ENCODE measurements around the gene KCTD17. TPM values are rescaled to one million over a fixed set of nuclear protein-coding genes. Genes with fewer than 3 reads are reported as not detected.

The KCTD17 gene
- total and polyA plus RNA-seq, 2 of the 13 experiments (the other 11 are each of a cell fraction or from before 2014, with no cell fraction given): 5.3 to 11.7 TPM

- TF ChIP-seq, protein P1, sequence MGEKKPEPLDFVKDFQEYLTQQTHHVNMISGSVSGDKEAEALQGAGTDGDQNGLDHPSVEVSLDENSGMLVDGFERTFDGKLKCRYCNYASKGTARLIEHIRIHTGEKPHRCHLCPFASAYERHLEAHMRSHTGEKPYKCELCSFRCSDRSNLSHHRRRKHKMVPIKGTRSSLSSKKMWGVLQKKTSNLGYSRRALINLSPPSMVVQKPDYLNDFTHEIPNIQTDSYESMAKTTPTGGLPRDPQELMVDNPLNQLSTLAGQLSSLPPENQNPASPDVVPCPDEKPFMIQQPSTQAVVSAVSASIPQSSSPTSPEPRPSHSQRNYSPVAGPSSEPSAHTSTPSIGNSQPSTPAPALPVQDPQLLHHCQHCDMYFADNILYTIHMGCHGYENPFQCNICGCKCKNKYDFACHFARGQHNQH (CRISPR knock-in tag; IDR thresholded peaks at IDR 0.05): no peak
- TF ChIP-seq REPIN1 (CRISPR knock-in tag; IDR thresholded peaks at IDR 0.05; ENCODE audit: borderline replicate concordance, low read depth) (peak; percentile 67; the same call in 1 of the 2 replicates), ATRX (CRISPR knock-in tag; IDR thresholded peaks at IDR 0.05; ENCODE audit: borderline replicate concordance) (no peak), ZNF501 (CRISPR knock-in tag; IDR thresholded peaks at IDR 0.05) (0 out of 2 replicates have a peak, but pooled peaks have one; percentile 59), ZBTB1 (CRISPR knock-in tag; IDR thresholded peaks at IDR 0.05; ENCODE audit: borderline replicate concordance) (no peak), SAP130 (CRISPR knock-in tag; IDR thresholded peaks at IDR 0.05; ENCODE audit: low read depth) (peak; percentile 26; the same call in 1 of the 2 replicates), MED8 (CRISPR knock-in tag; IDR thresholded peaks at IDR 0.05; ENCODE audit: insufficient replicate concordance) (no peak), ZNF761 (CRISPR knock-in tag; conservative IDR thresholded peaks at IDR 0.05) (no peak), KDM1A (CRISPR knock-in tag; IDR thresholded peaks at IDR 0.05) (no peak), JDP2 (CRISPR knock-in tag; IDR thresholded peaks at IDR 0.05; ENCODE audit: borderline replicate concordance) (no peak), SETDB1 (CRISPR knock-in tag; IDR thresholded peaks at IDR 0.05; ENCODE audit: borderline replicate concordance) (no peak), THAP9 (CRISPR knock-in tag; IDR thresholded peaks at IDR 0.05; ENCODE audit: borderline replicate concordance) (no peak), BHLHE40 (IDR thresholded peaks at IDR 0.05; ENCODE audit: low read length) (no peak), MEF2D (CRISPR knock-in tag; IDR thresholded peaks at IDR 0.05) (0 out of 2 replicates have a peak, but pooled peaks have one; percentile 27), ZMYM2 (CRISPR knock-in tag; IDR thresholded peaks at IDR 0.05) (no peak), ZNF232 (CRISPR knock-in tag; IDR thresholded peaks at IDR 0.05; ENCODE audit: borderline replicate concordance) (no peak), SIX4 (CRISPR knock-in tag; IDR thresholded peaks at IDR 0.05) (no peak), ZNF253 (CRISPR knock-in tag; IDR thresholded peaks at IDR 0.05; ENCODE audit: borderline replicate concordance) (no peak), ZZZ3 (CRISPR knock-in tag; IDR thresholded peaks at IDR 0.05; ENCODE audit: borderline replicate concordance) (no peak), CC2D1A (CRISPR knock-in tag; IDR thresholded peaks at IDR 0.05) (no peak), ZNF713 (CRISPR knock-in tag; IDR thresholded peaks at IDR 0.05) (no peak), CREBL2 (CRISPR knock-in tag; IDR thresholded peaks at IDR 0.05; ENCODE audit: borderline replicate concordance) (no peak)
- TF ChIP-seq, protein P2, sequence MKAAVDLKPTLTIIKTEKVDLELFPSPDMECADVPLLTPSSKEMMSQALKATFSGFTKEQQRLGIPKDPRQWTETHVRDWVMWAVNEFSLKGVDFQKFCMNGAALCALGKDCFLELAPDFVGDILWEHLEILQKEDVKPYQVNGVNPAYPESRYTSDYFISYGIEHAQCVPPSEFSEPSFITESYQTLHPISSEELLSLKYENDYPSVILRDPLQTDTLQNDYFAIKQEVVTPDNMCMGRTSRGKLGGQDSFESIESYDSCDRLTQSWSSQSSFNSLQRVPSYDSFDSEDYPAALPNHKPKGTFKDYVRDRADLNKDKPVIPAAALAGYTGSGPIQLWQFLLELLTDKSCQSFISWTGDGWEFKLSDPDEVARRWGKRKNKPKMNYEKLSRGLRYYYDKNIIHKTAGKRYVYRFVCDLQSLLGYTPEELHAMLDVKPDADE (CRISPR knock-in tag; IDR thresholded peaks at IDR 0.05): no peak
- TF ChIP-seq, protein P3, sequence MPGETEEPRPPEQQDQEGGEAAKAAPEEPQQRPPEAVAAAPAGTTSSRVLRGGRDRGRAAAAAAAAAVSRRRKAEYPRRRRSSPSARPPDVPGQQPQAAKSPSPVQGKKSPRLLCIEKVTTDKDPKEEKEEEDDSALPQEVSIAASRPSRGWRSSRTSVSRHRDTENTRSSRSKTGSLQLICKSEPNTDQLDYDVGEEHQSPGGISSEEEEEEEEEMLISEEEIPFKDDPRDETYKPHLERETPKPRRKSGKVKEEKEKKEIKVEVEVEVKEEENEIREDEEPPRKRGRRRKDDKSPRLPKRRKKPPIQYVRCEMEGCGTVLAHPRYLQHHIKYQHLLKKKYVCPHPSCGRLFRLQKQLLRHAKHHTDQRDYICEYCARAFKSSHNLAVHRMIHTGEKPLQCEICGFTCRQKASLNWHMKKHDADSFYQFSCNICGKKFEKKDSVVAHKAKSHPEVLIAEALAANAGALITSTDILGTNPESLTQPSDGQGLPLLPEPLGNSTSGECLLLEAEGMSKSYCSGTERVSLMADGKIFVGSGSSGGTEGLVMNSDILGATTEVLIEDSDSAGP (CRISPR knock-in tag; IDR thresholded peaks at IDR 0.05; ENCODE audit: borderline replicate concordance): peak; percentile 54; the same call in 1 of the 2 replicates
Measured at GRCh38 chr22:37112084-37112728, 60.7 kb downstream of the KCTD17 start (continued).
